Measurements from ENCODE around the gene P4HB.
A peak's percentile ranks its signal among the peaks of the same experiment; 100 is the strongest.

P4HB gene

GRCh38 chr17:81870131-81870980 is 10.0 kb upstream of the P4HB start (continued):
- TF ChIP-seq ATF2 (tag by site-specific recombination; IDR thresholded peaks at IDR 0.05; ENCODE audit: low read depth) (no peak), PATZ1 (tag by site-specific recombination; IDR thresholded peaks at IDR 0.05) (peak; percentile 70), ZNF223 (tag by site-specific recombination; IDR thresholded peaks at IDR 0.05) (no peak), ZIC2 (tag by site-specific recombination; IDR thresholded peaks at IDR 0.05) (peak; percentile 43; the same call in 1 of the 2 replicates), ZNF292 (tag by site-specific recombination; IDR thresholded peaks at IDR 0.05; ENCODE audit: borderline replicate concordance, low read depth) (no peak), BCL6B (tag by site-specific recombination; IDR thresholded peaks at IDR 0.05) (no peak), KLF17 (tag by site-specific recombination; IDR thresholded peaks at IDR 0.05) (peak; percentile 42; the same call in 1 of the 2 replicates), BCL11B (tag by site-specific recombination; IDR thresholded peaks at IDR 0.05; ENCODE audit: low read depth) (peak; percentile 54; the same call in 1 of the 2 replicates), ZNF473 (tag by site-specific recombination; IDR thresholded peaks at IDR 0.05) (no peak), ZXDB (tag by site-specific recombination; IDR thresholded peaks at IDR 0.05) (peak; percentile 86), PRDM10 (tag by site-specific recombination; IDR thresholded peaks at IDR 0.05) (0 out of 2 replicates have a peak, but pooled peaks have one; percentile 40), SP3 (tag by site-specific recombination; IDR thresholded peaks at IDR 0.05) (peak; percentile 74), BCL11A (tag by site-specific recombination; IDR thresholded peaks at IDR 0.05; ENCODE audit: low read depth) (no peak), ZNF37A (tag by site-specific recombination; IDR thresholded peaks at IDR 0.05) (no peak), GLIS1 (tag by site-specific recombination; IDR thresholded peaks at IDR 0.05) (peak; percentile 77), ZNF600 (tag by site-specific recombination; IDR thresholded peaks at IDR 0.05) (0 out of 2 replicates have a peak, but pooled peaks have one; percentile 12), INSM2 (tag by site-specific recombination; IDR thresholded peaks at IDR 0.05) (0 out of 2 replicates have a peak, but pooled peaks have one; percentile 9), ZNF426 (tag by site-specific recombination; IDR thresholded peaks at IDR 0.05) (no peak), HOXD13 (CRISPR knock-in tag; IDR thresholded peaks at IDR 0.05; ENCODE audit: borderline replicate concordance) (no peak)

Data from HEK293 (cell line).